Hepatocyte (in vitro differentiated cells): ENCODE results near the gene LACC1. TPM values are rescaled to one million over a fixed set of nuclear protein-coding genes. Genes with fewer than 3 reads are reported as not detected.

ENCODE experiments used
- polyA plus RNA-seq: library from polyadenylated mRNA; unstranded; fragments of >200 nt; fragmentation: Nextera tagmentation; extraction: Ambion mirVana; gene quantifications from 2 replicates; pipeline ENCODE4 v1.2.1, GENCODE V29; 2016
- total RNA-seq: library from RNA; depleted of rRNA; stranded (reverse); fragments of >200 nt; gene quantifications from 2 replicates; pipeline ENCODE4 v1.2.3, GENCODE V29; 2014

LACC1 gene
- total and polyA plus RNA-seq, 2 experiments from 2014 or later, result 3.6 to 11.1 TPM

Other genes with a start within 250 kb of the LACC1 start
- 1.6 and 2.4 TPM in 2 replicates for gene ENOX1, start 92.9 kb upstream of the LACC1 start, total RNA-seq
- gene ENOX1, start 92.9 kb upstream of the LACC1 start, polyA plus RNA-seq, result 2.9 and 4.0 TPM in 2 replicates
- gene CCDC122, start 164 bp upstream of the LACC1 start, total RNA-seq, result 5.3 and 9.0 TPM in 2 replicates
- 10.3 and 14.5 TPM in 2 replicates for gene CCDC122, start 164 bp upstream of the LACC1 start, polyA plus RNA-seq